ENCODE results near the gene PSMB11. TPM values are rescaled to one million over a fixed set of nuclear protein-coding genes. Genes with fewer than 3 reads are reported as not detected.

Gene PSMB11
- total and polyA plus RNA-seq, 9 donors: not detected

DNA sequence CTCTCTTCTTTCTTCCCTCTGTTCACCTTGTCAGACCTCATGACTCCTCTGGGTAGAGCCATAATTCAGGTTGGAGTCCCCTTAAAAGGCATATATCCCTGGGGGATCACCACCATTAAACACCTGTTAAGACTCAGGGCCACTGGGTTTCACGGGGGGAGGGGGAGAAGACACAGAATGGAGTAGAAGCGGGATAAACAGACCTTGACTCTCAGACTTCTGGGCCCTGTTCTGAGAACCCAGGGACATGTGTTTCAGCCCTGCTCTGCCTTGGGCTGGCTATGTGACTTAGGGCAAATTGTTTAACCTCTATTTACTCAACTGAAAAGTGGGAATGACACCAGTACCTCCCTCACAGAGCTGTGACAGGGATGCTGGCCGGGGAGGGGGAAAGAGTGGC, 10.7 kb downstream of the PSMB11 start:
- no peak for TF ChIP-seq EP300 (IDR thresholded peaks at IDR 0.05)
- TF ChIP-seq, protein P1, sequence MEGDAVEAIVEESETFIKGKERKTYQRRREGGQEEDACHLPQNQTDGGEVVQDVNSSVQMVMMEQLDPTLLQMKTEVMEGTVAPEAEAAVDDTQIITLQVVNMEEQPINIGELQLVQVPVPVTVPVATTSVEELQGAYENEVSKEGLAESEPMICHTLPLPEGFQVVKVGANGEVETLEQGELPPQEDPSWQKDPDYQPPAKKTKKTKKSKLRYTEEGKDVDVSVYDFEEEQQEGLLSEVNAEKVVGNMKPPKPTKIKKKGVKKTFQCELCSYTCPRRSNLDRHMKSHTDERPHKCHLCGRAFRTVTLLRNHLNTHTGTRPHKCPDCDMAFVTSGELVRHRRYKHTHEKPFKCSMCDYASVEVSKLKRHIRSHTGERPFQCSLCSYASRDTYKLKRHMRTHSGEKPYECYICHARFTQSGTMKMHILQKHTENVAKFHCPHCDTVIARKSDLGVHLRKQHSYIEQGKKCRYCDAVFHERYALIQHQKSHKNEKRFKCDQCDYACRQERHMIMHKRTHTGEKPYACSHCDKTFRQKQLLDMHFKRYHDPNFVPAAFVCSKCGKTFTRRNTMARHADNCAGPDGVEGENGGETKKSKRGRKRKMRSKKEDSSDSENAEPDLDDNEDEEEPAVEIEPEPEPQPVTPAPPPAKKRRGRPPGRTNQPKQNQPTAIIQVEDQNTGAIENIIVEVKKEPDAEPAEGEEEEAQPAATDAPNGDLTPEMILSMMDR (IDR thresholded peaks at IDR 0.05): no peak
- no peak for TF ChIP-seq POLR2A (IDR thresholded peaks at IDR 0.05)
- Histone ChIP-seq H3K9me3 (no peaks in the 10 kb centered on the region), H3K27ac (no peak overlapping the region), H3K27me3 (no peaks in the 10 kb centered on the region), H3K4me1 (ENCODE audit: insufficient read depth) (no peaks in the 10 kb centered on the region), H3K4me3 (no peak overlapping the region), H3K36me3 (no peaks in the 10 kb centered on the region)
- whole genome bisulfite sequencing, 3 donors: 63 to 70% (median 68%) methylated on average over 3 of the region's 3 CpGs
- intact Hi-C loops (cut with DNase I): loop anchor here in 1 of 4 donors (5.0 kb wide), 1 partner anchor 55 kb away; no protein-coding TSS in a partner anchor
- DNase-seq: peak in 1 of 5 donors; percentile 4

DNA sequence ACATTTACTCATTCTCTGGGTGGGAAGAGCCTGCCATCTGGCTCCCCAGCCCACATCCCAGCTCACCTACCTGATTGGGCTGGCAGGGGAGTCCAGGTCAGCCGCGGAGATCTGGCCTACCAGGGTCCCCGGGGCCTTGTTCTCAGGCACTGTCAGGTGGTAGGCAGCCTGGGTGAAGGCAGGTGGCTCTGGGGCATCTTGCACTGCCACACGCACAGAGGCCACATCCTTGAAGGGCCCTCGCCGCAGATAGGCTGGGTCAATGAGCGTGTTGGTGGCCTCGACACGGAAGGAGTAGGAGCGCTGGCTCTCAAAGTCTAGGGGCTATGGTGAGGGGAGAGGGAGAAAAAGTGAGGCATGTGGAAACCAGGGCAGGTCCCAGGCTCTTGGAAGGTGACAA, 11.4 kb downstream of the PSMB11 start:
- Histone ChIP-seq H3K36me3 (no peaks in the 10 kb centered on the region), H3K4me3 (no peak overlapping the region), H3K9me3 (no peaks in the 10 kb centered on the region), H3K27me3 (no peaks in the 10 kb centered on the region), H3K4me1 (ENCODE audit: insufficient read depth) (no peaks in the 10 kb centered on the region), H3K27ac (no peak overlapping the region)
- peak in 1 of 5 donors; percentile 29 for DNase-seq
- WGBS, 3 donors: 94 to 96% (median 96%) methylated on average over 10 of the region's 10 CpGs
- intact Hi-C loops (cut with DNase I): loop anchor here in 1 of 4 donors (5.0 kb wide), 1 partner anchor 56 kb away; no protein-coding TSS in a partner anchor
- TF ChIP-seq EP300 (IDR thresholded peaks at IDR 0.05) (no peak), POLR2A (IDR thresholded peaks at IDR 0.05) (no peak)
- TF ChIP-seq, protein P1 (IDR thresholded peaks at IDR 0.05): no peak

DNA sequence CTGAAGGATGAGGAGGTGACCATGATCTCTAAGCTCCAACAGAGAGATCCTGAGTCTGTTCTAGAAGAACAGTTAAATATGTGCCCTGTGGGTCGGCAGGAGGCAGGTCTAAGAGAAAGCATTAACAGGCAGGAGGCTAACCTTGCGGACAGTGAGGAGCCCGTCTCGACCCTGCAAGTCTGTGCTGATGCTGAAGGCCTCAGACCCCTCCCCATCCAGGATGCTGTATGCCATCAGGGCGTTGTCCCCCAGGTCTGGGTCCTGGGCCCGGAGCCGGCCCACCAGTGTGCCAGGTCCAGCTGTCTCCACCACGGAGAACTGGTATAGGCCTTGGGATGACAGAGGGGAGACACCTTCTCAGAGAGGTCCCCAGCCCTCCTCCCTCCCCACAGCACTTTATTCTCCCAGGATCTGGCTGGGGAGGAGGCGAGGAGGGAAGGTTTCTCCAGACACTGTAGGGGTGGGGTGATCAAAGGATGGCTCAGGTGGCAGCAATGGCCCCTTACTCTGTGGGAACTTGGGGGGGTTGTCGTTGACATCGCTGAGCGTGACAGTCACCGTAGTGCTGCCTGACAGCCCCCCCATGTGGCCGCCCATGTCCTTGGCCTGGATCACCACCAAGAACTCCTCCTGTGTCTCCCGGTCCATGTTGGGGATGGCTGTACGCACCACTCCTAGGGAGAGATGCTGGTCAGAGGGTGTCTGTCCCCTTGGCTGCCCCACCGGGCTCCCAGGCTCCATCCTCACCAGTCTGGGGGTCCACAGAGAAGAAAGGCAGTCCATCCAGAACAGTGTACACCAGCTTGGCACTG, 12.2 kb downstream of the PSMB11 start:
- Histone ChIP-seq H3K27ac (no peak overlapping the region), H3K4me3 (no peak overlapping the region), H3K4me1 (ENCODE audit: insufficient read depth) (no peaks in the 10 kb centered on the region), H3K27me3 (no peaks in the 10 kb centered on the region), H3K36me3 (no peaks in the 10 kb centered on the region), H3K9me3 (no peaks in the 10 kb centered on the region)
- TF ChIP-seq POLR2A (IDR thresholded peaks at IDR 0.05) (no peak), EP300 (IDR thresholded peaks at IDR 0.05) (no peak)
- TF ChIP-seq, protein P1 (IDR thresholded peaks at IDR 0.05): no peak
- 81 to 84% (median 81%) methylated on average over 16 to 17 of the region's 17 CpGs for WGBS, 3 donors
- intact Hi-C loops (cut with DNase I): loop anchor here in 1 of 4 donors (5.0 kb wide), 1 partner anchor 57 kb away; no protein-coding TSS in a partner anchor
- DNase-seq: peak in 2 of 5 donors; percentile 25 to 40

DNA sequence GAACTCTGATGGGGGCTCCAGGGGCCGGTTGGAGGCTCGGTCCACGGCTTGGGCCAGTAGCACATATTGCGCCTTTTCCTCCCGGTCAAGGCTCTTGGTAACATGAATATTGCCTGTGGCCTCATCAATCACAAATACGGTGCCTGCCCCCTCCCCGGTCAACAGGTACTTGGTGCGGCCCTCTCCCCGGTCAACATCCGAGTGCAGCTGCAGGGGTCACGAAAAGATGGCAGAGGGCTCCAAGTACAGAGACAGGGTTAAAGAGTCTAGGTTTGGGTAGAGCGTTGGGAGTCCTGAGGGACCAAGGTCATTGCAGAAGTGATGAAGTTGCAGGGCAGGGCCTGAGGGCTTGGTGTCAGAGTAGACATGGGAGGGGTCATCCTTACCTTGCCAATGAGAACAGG, 13.1 kb downstream of the PSMB11 start:
- H3K4me3 ChIP-seq: no peak overlapping the region
- no peaks in the 10 kb centered on the region for H3K9me3 ChIP-seq
- TF ChIP-seq, protein P1 (IDR thresholded peaks at IDR 0.05): no peak
- TF ChIP-seq EP300 (IDR thresholded peaks at IDR 0.05) (no peak), POLR2A (IDR thresholded peaks at IDR 0.05) (no peak)
- intact Hi-C loops (cut with DNase I): loop anchor here in 2 of 4 donors (5.0 kb wide), 1 partner anchor 68 kb away; no protein-coding TSS in a partner anchor
- DNase-seq: peak in 1 of 5 donors; percentile 17
- 96 to 97% (median 97%) methylated on average over 12 of the region's 12 CpGs for WGBS, 3 donors
- H3K27me3 ChIP-seq: no peaks in the 10 kb centered on the region
- H3K4me1 ChIP-seq (ENCODE audit: insufficient read depth): no peaks in the 10 kb centered on the region
- no peaks in the 10 kb centered on the region for H3K36me3 ChIP-seq
- H3K27ac ChIP-seq: no peak overlapping the region
